Endothelial cell of umbilical vein (primary cell): ENCODE results near the gene TTC21B. TPM values are rescaled to one million over a fixed set of nuclear protein-coding genes. Genes with fewer than 3 reads are reported as not detected.
A peak's percentile ranks its signal among the peaks of the same experiment; 100 is the strongest.

ENCODE experiments used
- BruUV-seq: library from RNA; stranded (reverse); fragments of 400-500 nt; replicated peaks from 2 replicates; lab custom pipeline; 2021; lab: Mats Ljungman, UMichigan
- CTCF ChIA-PET: fragments of 300-600, 350-600 bp; sonication (Branson Sonifier 250); formaldehyde crosslinking; loops from one replicate; lab custom pipeline; 2021; ENCODE audit warnings: antibody characterized with exemption, inconsistent platforms; lab: Charles Lee
- POLR2A ChIA-PET: fragments of 300-600, 350-600 bp; sonication (Branson Sonifier 250); formaldehyde crosslinking; loops from one replicate; lab custom pipeline; 2021; ENCODE audit warnings: antibody characterized with exemption, inconsistent platforms; lab: Charles Lee
- DNase-seq: peaks from one replicate; pipeline ENCODE4 v3.0.0-alpha.2; 2011; ENCODE audit warnings: low read depth, low spot score
- FAIRE-seq: peaks from 2 replicates; lab custom pipeline; 2011; peaks lifted over from hg19 to GRCh38; lab: Jason Lieb, UNC
- H2AFZ ChIP-seq: 2 replicates; pipeline ENCODE4 v1.6.0; 2012; ENCODE audit warnings: low read depth, low read length, control low read depth, inconsistent platforms
- H3K27ac ChIP-seq: 2 replicates; pipeline ENCODE4 v1.5.1; 2011; ENCODE audit warnings: low read depth, mild to moderate bottlenecking, control low read depth, low read length, moderate library complexity; ENCODE audit not compliant: insufficient read depth
- H3K27me3 ChIP-seq, 2 experiments: 2 replicates each; pipeline versions ENCODE4 v1.6.0 to v1.6.1; 2011; ENCODE audit warnings: low read length in 2 of 2, mixed read lengths in 1 of 2; ENCODE audit not compliant: control insufficient read depth in 2 of 2, insufficient read depth in 2 of 2
- H3K36me3 ChIP-seq, 2 experiments: 2 replicates in 1 of 2; 3 replicates in 1 of 2; pipeline ENCODE4 v1.5.1; 2011; ENCODE audit warnings: low read length in 2 of 2, mild to moderate bottlenecking in 1 of 2, moderate library complexity in 1 of 2; ENCODE audit not compliant: control insufficient read depth in 2 of 2, insufficient read depth in 2 of 2; ENCODE audit errors: extremely low read depth in 1 of 2
- H3K4me1 ChIP-seq: 3 replicates; pipeline ENCODE4 v1.5.1; 2011; ENCODE audit warnings: mild to moderate bottlenecking, low read length; ENCODE audit not compliant: control insufficient read depth, insufficient read depth; ENCODE audit errors: extremely low read depth
- H3K4me2 ChIP-seq: 2 replicates; pipeline ENCODE4 v1.6.1; 2011; ENCODE audit warnings: low read length, control low read depth, mixed read lengths; ENCODE audit not compliant: insufficient read depth
- H3K4me3 ChIP-seq, 3 experiments: fragments of 200-600 bp in 1 of 3; sonication (generic), shearing (Covaris generic) in 1 of 3; replicated peaks in 1 of 3; 2 replicates each; pipeline ENCODE4 v1.5.1; 2011 to 2016; ENCODE audit warnings: control low read depth in 3 of 3, low read length in 3 of 3, mild to moderate bottlenecking in 2 of 3, inconsistent platforms in 1 of 3, low read depth in 1 of 3, moderate library complexity in 1 of 3; ENCODE audit not compliant: insufficient read depth in 1 of 3
- H3K79me2 ChIP-seq: 2 replicates; pipeline ENCODE4 v1.6.0; 2012; ENCODE audit warnings: low read length, inconsistent platforms; ENCODE audit not compliant: control insufficient read depth, insufficient read depth
- H3K9ac ChIP-seq: replicated peaks from 2 replicates; pipeline ENCODE3; 2011; ENCODE audit warnings: low read length, control low read depth; ENCODE audit not compliant: insufficient read depth; ENCODE audit errors: extremely low read depth
- H3K9me1 ChIP-seq: replicated peaks from 3 replicates; pipeline ENCODE4 v1.6.0; 2011; ENCODE audit warnings: mild to moderate bottlenecking, low read length; ENCODE audit not compliant: control insufficient read depth, insufficient read depth; ENCODE audit errors: extremely low read depth
- H3K9me3 ChIP-seq: replicated peaks from 2 replicates; pipeline ENCODE4 v1.5.1; 2012; ENCODE audit warnings: low read length, inconsistent platforms; ENCODE audit not compliant: control insufficient read depth, insufficient read depth
- H4K20me1 ChIP-seq: replicated peaks from 2 replicates; pipeline ENCODE3; 2011; ENCODE audit warnings: mild to moderate bottlenecking, low read length; ENCODE audit not compliant: control insufficient read depth, insufficient read depth; ENCODE audit errors: extremely low read depth
- CTCF ChIP-seq, 2 donors: IDR thresholded peaks; 1 replicate in 1 of 2; 2 replicates in 1 of 2; pipeline ENCODE4 v1.5.1; 2011; ENCODE audit warnings: low read length in 2 of 2, mild to moderate bottlenecking in 2 of 2, moderate library complexity in 2 of 2, control low read depth in 1 of 2, inconsistent platforms in 1 of 2, low read depth in 1 of 2; ENCODE audit not compliant: insufficient read depth in 1 of 2; ENCODE audit errors: extremely low read depth in 1 of 2
- EZH2 ChIP-seq: IDR thresholded peaks from 2 replicates; pipeline ENCODE4 v1.6.1; 2012; ENCODE audit warnings: borderline replicate concordance, low read depth, mild to moderate bottlenecking, moderate library complexity, low read length, inconsistent platforms; ENCODE audit not compliant: severe bottlenecking
- FOS ChIP-seq: IDR thresholded peaks from 2 replicates; pipeline ENCODE4 v1.6.1; 2011; ENCODE audit warnings: mild to moderate bottlenecking, low read length, moderate library complexity, borderline replicate concordance; ENCODE audit not compliant: insufficient read depth
- GATA2 ChIP-seq: IDR thresholded peaks from 2 replicates; pipeline ENCODE4 v1.7.0; 2011; ENCODE audit warnings: low read depth, mild to moderate bottlenecking, moderate library complexity, mixed read lengths, low read length; ENCODE audit not compliant: insufficient read length, insufficient read depth
- JUN ChIP-seq: IDR thresholded peaks from 2 replicates; pipeline ENCODE4 v1.6.1; 2011; ENCODE audit warnings: borderline replicate concordance, low read depth; ENCODE audit not compliant: insufficient read length, insufficient read depth
- MAX ChIP-seq: IDR thresholded peaks from 2 replicates; pipeline ENCODE4 v1.6.1; 2011; ENCODE audit not compliant: insufficient read depth, insufficient read length
- MYC ChIP-seq: IDR thresholded peaks from one replicate; pipeline ENCODE4 v1.6.1; 2011; ENCODE audit warnings: mild to moderate bottlenecking, low read depth, low read length
- POLR2A ChIP-seq: IDR thresholded peaks from 2 replicates; pipeline ENCODE4 v1.6.1; 2012; ENCODE audit warnings: low read depth, mild to moderate bottlenecking, control low read depth, low read length
- POLR2AphosphoS5 ChIP-seq: IDR thresholded peaks from 2 replicates; pipeline ENCODE4 v1.6.1; 2012; ENCODE audit warnings: low read depth, mild to moderate bottlenecking, control low read depth, low read length, moderate library complexity; ENCODE audit not compliant: insufficient read depth
- dilution Hi-C: fragments of 300-500 bp; cut with MboI; formaldehyde crosslinking; loops from one replicate; pipeline ENCODE4 v1.15.0; 2019; ENCODE audit warnings: low sequenced_read_pairs; ENCODE audit not compliant: extremely low pct_ligation_motif_present
- intact Hi-C: fragments of 100-400 bp; cut with micrococcal nuclease; formaldehyde crosslinking; loops from one replicate; pipeline ENCODE4 v1.10.0; 2022
- polyA plus RNA-seq, 4 experiments: library from polyadenylated mRNA; depleted of rRNA in 3 of 4; stranded (reverse) in 3 of 4; unstranded in 1 of 4; fragments of >200 nt; gene quantifications; 2 replicates each; pipeline versions ENCODE4 v1.2.1 to v1.2.3, GENCODE V29; 2011 to 2012; ENCODE audit warnings: missing spikeins in 1 of 4
- total RNA-seq: library from RNA; stranded (reverse); gene quantifications from 2 replicates; pipeline ENCODE4 v1.2.3, GENCODE V29; 2021

TTC21B gene
- total and polyA plus RNA-seq, 2 donors (not counting 3 experiments of a cell fraction or from before 2014, with no cell fraction given), result 8.0 to 21.9 TPM

- H3K4me2 ChIP-seq, result peak overlapping the region; percentile 96
- peak overlapping the region; percentile 60 to 99 (median 93) for H3K4me3 ChIP-seq
- ChIA-PET CTCF (interaction anchor here (0.6 to 5.9 kb wide), 27 partner anchors 8 to 469 kb away, joined by 3 to 193 read pairs (median 4); partner anchors contain the start of gene SCN1A), POLR2A (interaction anchor here (0.6 to 1.9 kb wide), 3 partner anchors 175 to 1402 kb away, joined by 3 to 14 read pairs (median 4); partner anchors contain the start of gene SCN1A)
- dilution Hi-C loops (no loop called here), intact Hi-C loops (loop anchor here (2.0 to 5.0 kb wide), 3 partner anchors 44 to 552 kb away; no protein-coding TSS in a partner anchor)
- H2AFZ ChIP-seq, result peak overlapping the region; percentile 61
- H3K79me2 ChIP-seq, result peaks cover 26% of the 10 kb centered on the region
- no peaks in the 10 kb centered on the region for H3K9me1 ChIP-seq
- no peak for FAIRE-seq
- no peaks in the 10 kb centered on the region for H3K9me3 ChIP-seq
- TF ChIP-seq EZH2 (no peak), FOS (no peak), POLR2A (no peak), MYC (no peak), JUN (no peak), POLR2AphosphoS5 (no peak), MAX (no peak)
- H3K27ac ChIP-seq, result peak overlapping the region; percentile 81
- H3K9ac ChIP-seq, result peak overlapping the region; percentile 92
- peaks cover 0 to 5% of the 10 kb centered on the region in 2 experiments for H3K36me3 ChIP-seq
- H4K20me1 ChIP-seq, result no peaks in the 10 kb centered on the region
- peaks cover 17% of the 10 kb centered on the region for H3K4me1 ChIP-seq
- no peak for DNase-seq
- no TSS peak for BruUV-seq
- H3K27me3 ChIP-seq, result no peaks in the 10 kb centered on the region
Observed at GRCh38 chr2:165953306-165953654, 296 bp downstream of the TTC21B start.

- no peaks in the 10 kb centered on the region for H4K20me1 ChIP-seq
- dilution Hi-C loops (no loop called here), intact Hi-C loops (loop anchor here (2.0 to 5.0 kb wide), 3 partner anchors 44 to 552 kb away; no protein-coding TSS in a partner anchor)
- peaks cover 26% of the 10 kb centered on the region for H3K79me2 ChIP-seq
- peaks cover 0 to 5% of the 10 kb centered on the region in 2 experiments for H3K36me3 ChIP-seq
- peak overlapping the region; percentile 61 for H2AFZ ChIP-seq
- H3K9me1 ChIP-seq, result no peaks in the 10 kb centered on the region
- H3K9me3 ChIP-seq, result no peaks in the 10 kb centered on the region
- peak; percentile 66 for DNase-seq
- peak overlapping the region; percentile 60 to 99 (median 93) for H3K4me3 ChIP-seq
- CTCF ChIA-PET, result interaction anchor here (0.9 to 5.9 kb wide), 20 partner anchors 8 to 467 kb away, joined by 3 to 193 read pairs (median 5); partner anchors contain the start of gene SCN1A
- peak; percentile 37 for FAIRE-seq
- peak overlapping the region; percentile 96 for H3K4me2 ChIP-seq
- TF ChIP-seq POLR2A (no peak), JUN (no peak), MAX (no peak), FOS (no peak), GATA2 (no peak), MYC (no peak), CTCF (IDR thresholded peaks at IDR 0.05; ENCODE audit: extremely low read depth in 1 of 2, insufficient read depth in 1 of 2, low read depth in 1 of 2, low read length in 2 of 2) (no peak), EZH2 (no peak), POLR2AphosphoS5 (no peak)
- TSS peak; percentile 45 for BruUV-seq
- peak overlapping the region; percentile 92 for H3K9ac ChIP-seq
- peak overlapping the region; percentile 81 for H3K27ac ChIP-seq
- POLR2A ChIA-PET, result interaction anchor here (1.9 kb wide), 1 partner anchor 175 kb away, joined by 14 read pairs; the partner anchor contains the start of gene SCN1A
- no peaks in the 10 kb centered on the region for H3K27me3 ChIP-seq
- peaks cover 17% of the 10 kb centered on the region for H3K4me1 ChIP-seq
Observed at GRCh38 chr2:165952741-165953211, 800 bp downstream of the TTC21B start.
